BJ (cell line): ENCODE data around the gene PRTFDC1. TPM values are rescaled to one million over a fixed set of nuclear protein-coding genes. Genes with fewer than 3 reads are reported as not detected.

Experiments
- CTCF ChIA-PET: fragments of 350-600 bp; formaldehyde crosslinking; extraction: SDS; loops from one replicate; lab custom pipeline; 2021; ENCODE audit warnings: antibody characterized with exemption, inconsistent platforms; lab: Yijun Ruan, JAX
- POLR2A ChIA-PET: fragments of 300-600 bp; sonication (Branson Sonifier 250); formaldehyde crosslinking; extraction: SDS; loops from one replicate; lab custom pipeline; 2021; ENCODE audit warnings: antibody characterized with exemption; lab: Charles Lee
- DNase-seq: peaks from one replicate; pipeline ENCODE4 v3.0.0-alpha.2; 2011; ENCODE audit warnings: low read depth
- H3K27me3 ChIP-seq: 2 replicates; pipeline ENCODE4 v1.6.0; 2011; ENCODE audit warnings: low read length; ENCODE audit not compliant: control insufficient read depth, insufficient read depth
- H3K36me3 ChIP-seq: 2 replicates; pipeline ENCODE4 v1.5.1; 2011; ENCODE audit warnings: low read length; ENCODE audit not compliant: control insufficient read depth, insufficient read depth
- H3K4me3 ChIP-seq: 2 replicates; pipeline ENCODE4 v1.5.1; 2011; ENCODE audit warnings: low read depth, mild to moderate bottlenecking, control low read depth, low read length
- polyA plus RNA-seq: library from polyadenylated mRNA; depleted of rRNA; stranded (reverse); fragments of >200 nt; gene quantifications from 2 replicates; pipeline ENCODE4 v1.2.3, GENCODE V29; 2011
- TF ChIP-seq, protein P1 (sequence below): IDR thresholded peaks from 2 replicates; pipeline ENCODE4 v1.5.1; 2011; ENCODE audit warnings: low read depth, mild to moderate bottlenecking, control low read depth, inconsistent platforms, low read length, moderate library complexity; ENCODE audit not compliant: insufficient read depth

The PRTFDC1 gene
- polyA plus RNA-seq, 1 experiment = 8.1 TPM

DNA sequence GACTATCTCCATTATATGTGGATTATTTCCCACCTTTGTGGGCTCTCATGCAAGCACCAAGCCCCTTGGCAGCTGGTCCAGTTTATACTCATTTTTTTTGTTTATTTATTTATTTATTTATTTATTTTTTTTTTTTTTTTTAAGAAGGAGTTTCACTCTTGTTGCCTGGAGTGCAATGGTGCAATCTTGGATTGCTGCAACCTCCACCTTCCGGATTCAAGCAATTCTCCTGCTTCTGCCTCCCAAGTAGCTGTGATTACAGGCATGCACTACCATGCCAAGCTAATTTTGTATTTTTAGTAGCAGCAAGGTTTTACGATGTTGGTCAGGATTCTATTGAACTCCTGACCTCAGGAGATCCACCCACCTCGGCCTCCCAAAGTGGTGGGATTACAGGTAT is 2.8 kb downstream of the PRTFDC1 start:
- H3K27me3 ChIP-seq = no peaks in the 10 kb centered on the region
- TF ChIP-seq, protein P1, sequence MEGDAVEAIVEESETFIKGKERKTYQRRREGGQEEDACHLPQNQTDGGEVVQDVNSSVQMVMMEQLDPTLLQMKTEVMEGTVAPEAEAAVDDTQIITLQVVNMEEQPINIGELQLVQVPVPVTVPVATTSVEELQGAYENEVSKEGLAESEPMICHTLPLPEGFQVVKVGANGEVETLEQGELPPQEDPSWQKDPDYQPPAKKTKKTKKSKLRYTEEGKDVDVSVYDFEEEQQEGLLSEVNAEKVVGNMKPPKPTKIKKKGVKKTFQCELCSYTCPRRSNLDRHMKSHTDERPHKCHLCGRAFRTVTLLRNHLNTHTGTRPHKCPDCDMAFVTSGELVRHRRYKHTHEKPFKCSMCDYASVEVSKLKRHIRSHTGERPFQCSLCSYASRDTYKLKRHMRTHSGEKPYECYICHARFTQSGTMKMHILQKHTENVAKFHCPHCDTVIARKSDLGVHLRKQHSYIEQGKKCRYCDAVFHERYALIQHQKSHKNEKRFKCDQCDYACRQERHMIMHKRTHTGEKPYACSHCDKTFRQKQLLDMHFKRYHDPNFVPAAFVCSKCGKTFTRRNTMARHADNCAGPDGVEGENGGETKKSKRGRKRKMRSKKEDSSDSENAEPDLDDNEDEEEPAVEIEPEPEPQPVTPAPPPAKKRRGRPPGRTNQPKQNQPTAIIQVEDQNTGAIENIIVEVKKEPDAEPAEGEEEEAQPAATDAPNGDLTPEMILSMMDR = no peak
- H3K36me3 ChIP-seq = no peaks in the 10 kb centered on the region
- ChIA-PET POLR2A (no interaction called here), CTCF (interaction anchor here (0.6 to 1.7 kb wide), 2 partner anchors 14 to 228 kb away, joined by 3 to 4 read pairs; no protein-coding TSS in a partner anchor)
- no peak for DNase-seq
- no peak overlapping the region for H3K4me3 ChIP-seq

DNA sequence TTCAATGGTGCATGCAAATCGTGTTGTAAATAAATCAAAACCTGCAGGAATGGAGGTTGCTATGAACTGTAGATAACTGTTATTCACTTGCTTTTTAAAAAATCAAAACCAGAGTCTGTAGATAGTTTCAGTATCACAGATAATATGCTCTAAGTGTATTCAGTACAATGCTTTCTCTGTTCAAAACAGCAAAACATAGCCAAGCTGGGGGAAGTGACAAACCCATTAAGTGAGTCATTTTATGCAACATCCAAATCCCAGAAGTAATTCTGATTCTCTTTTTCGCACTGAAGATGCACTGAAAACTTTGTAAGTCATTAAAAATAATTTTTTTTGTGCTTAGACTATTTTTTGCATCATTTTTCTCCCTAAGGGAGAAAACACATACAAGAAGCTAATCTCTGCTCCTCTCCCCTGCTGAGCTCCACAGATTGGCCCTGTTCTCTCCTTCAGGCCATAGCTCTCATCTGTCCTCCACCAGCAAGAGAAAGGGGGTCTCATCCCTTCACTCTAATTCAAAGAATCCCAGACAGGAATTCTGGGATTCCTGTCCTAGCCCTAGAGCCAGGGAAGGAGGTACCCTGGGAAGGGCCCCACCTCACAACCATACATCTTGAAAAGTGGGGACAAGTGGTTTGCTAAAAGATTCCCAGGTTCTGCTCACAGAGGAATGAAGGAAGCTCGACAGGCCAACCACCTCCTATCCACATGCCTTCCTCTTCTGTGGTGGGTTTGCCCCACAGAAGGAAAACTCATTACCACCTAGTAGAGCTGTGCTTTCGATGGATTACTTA is 4.9 kb downstream of the PRTFDC1 start:
- ChIA-PET CTCF (interaction anchor here (0.7 to 2.0 kb wide), 3 partner anchors 15 to 133 kb away, joined by 3 to 4 read pairs (median 3); no protein-coding TSS in a partner anchor), POLR2A (no interaction called here)
- DNase-seq = no peak
- TF ChIP-seq, protein P1 = no peak
- H3K4me3 ChIP-seq = no peak overlapping the region
- H3K27me3 ChIP-seq = no peaks in the 10 kb centered on the region
- no peaks in the 10 kb centered on the region for H3K36me3 ChIP-seq

DNA sequence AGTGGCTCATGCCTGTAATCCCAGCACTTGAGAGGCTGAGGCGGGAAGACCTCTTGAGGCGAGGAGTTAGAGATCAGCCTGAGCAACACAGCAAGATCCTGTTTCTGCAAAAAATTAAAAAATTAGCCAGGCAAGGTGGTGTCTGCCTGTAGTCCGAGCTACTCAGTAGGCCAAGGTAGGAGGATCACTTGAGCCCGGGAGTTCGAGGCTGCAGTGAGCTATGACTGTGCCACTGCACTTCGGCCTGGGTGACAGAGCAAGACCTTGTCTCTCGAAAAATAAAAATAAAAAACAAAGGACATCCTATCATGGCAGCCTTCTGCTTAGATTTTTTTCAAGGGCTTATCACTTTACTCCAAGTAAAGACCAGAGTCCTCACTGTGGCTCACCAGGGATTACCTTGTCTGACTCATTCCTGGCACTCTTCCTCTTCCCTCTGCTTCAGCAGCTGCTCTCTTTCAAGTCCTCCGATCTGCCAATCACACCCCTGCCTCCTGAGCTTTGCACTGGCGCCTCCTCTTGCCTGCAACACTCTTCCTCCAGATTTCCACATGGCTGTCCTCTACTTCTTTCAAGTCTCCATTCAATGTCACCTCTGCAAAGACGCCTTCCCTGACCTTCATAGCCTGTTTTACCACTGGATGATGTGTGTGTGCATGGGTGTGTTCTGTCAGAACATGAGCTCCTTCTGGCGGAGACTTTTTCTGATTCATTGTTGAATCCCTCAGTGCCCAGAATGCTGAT is 7.7 kb downstream of the PRTFDC1 start:
- POLR2A ChIA-PET = no interaction called here
- Histone ChIP-seq H3K4me3 (no peak overlapping the region), H3K27me3 (no peaks in the 10 kb centered on the region), H3K36me3 (no peaks in the 10 kb centered on the region)
- no peak for DNase-seq
- CTCF ChIA-PET = interaction anchor here (1.1 kb wide), 1 partner anchor 11 kb away, joined by 3 read pairs; no protein-coding TSS in a partner anchor
- TF ChIP-seq, protein P1 = no peak

DNA sequence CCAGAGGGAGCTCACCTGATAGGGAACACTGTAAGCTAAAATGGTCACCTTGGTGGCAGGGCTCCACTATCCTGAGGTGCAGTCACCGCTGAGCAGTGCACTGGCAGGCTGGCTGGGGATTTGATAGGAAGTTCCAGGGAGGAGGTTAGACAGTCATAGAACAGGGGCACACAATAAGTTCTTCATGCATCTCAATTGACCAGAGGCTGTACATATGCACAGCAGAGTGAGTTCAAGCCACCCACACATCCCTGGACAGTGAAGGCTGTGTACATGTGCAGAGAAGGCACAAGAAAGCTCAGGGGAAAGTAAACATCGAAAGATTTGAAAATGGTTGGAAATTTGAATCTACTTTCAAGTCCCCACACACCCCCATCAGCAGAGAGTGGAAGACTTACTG is 13.9 kb downstream of the PRTFDC1 start:
- ChIA-PET CTCF (interaction anchor here (0.6 to 1.2 kb wide), 2 partner anchors 14 to 30 kb away, joined by 3 read pairs; partner anchors contain the start of gene PRTFDC1), POLR2A (no interaction called here)
- Histone ChIP-seq H3K4me3 (no peak overlapping the region), H3K27me3 (no peaks in the 10 kb centered on the region), H3K36me3 (no peaks in the 10 kb centered on the region)
- TF ChIP-seq, protein P1 = no peak
- DNase-seq = no peak

DNA sequence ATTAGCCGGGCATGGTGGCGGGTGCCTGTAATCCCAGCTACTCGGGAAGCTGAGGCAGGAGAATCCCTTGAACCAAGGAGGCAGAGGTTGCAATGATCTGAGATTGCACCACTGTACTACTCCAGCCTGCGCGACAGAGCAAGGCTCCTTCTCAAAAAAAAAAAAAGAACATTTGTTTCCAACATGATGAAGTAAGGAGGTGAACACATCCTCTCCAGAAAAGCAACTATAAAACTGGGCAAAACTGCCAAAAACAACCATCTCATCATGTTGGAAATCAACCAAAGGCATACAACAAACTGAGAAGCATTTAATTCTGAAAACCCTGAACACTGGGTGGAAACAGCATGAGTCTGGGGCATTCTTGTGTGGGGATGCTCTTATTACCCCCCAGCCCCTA is 14.3 kb downstream of the PRTFDC1 start:
- H3K36me3 ChIP-seq = no peaks in the 10 kb centered on the region
- H3K4me3 ChIP-seq = no peak overlapping the region
- ChIA-PET POLR2A (no interaction called here), CTCF (no interaction called here)
- DNase-seq = no peak
- H3K27me3 ChIP-seq = no peaks in the 10 kb centered on the region
- TF ChIP-seq, protein P1 = no peak
